ENCODE results near the gene MLYCD. TPM values are rescaled to one million over a fixed set of nuclear protein-coding genes. Genes with fewer than 3 reads are reported as not detected.

MLYCD gene
- total RNA-seq, 4 donors from 2014 or later, result 9.6 to 15.8 (median 12.3) TPM

DNA sequence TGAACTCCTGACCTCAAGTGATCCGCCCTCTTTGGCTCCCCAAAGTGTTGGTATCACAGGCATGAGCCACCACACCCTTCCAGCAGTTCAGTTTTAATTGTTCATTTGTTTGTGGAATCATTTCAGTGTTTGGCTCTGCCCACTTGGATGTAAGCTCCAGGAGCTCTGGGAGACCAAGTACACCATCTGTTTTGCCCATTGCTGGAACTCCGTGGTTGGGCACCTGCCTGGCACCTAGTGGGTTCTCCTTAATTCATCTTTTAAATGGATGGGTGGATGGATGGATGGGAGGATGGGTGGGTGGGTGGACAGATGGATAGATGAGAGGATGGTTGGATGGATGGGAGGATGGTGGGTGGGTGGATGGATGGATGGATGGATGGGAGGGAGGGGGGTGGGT lies 68.2 kb downstream of the MLYCD start:
- H3K4me3 ChIP-seq, result no peak overlapping the region
- no peak for DNase-seq (ENCODE audit: extremely low spot score)
- H3K9me3 ChIP-seq, result no peaks in the 10 kb centered on the region
- peaks cover 0 to 14% (median 10%) of the 10 kb centered on the region in 4 donors for H3K4me1 ChIP-seq
- peaks cover 0 to 24% (median 0%) of the 10 kb centered on the region in 4 donors for H3K27me3 ChIP-seq
- no peak overlapping the region for H3K27ac ChIP-seq (replicated peaks in 1 of 4)
- peaks cover 21 to 44% (median 35%) of the 10 kb centered on the region in 4 donors for H3K36me3 ChIP-seq
- TF ChIP-seq, protein P1, sequence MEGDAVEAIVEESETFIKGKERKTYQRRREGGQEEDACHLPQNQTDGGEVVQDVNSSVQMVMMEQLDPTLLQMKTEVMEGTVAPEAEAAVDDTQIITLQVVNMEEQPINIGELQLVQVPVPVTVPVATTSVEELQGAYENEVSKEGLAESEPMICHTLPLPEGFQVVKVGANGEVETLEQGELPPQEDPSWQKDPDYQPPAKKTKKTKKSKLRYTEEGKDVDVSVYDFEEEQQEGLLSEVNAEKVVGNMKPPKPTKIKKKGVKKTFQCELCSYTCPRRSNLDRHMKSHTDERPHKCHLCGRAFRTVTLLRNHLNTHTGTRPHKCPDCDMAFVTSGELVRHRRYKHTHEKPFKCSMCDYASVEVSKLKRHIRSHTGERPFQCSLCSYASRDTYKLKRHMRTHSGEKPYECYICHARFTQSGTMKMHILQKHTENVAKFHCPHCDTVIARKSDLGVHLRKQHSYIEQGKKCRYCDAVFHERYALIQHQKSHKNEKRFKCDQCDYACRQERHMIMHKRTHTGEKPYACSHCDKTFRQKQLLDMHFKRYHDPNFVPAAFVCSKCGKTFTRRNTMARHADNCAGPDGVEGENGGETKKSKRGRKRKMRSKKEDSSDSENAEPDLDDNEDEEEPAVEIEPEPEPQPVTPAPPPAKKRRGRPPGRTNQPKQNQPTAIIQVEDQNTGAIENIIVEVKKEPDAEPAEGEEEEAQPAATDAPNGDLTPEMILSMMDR (IDR thresholded peaks at IDR 0.05), result no peak
- TF ChIP-seq EP300 (IDR thresholded peaks at IDR 0.05) (no peak), POLR2A (IDR thresholded peaks at IDR 0.05; ENCODE audit: low read depth) (no peak), POLR2AphosphoS5 (IDR thresholded peaks at IDR 0.05) (no peak)
- intact Hi-C loops (cut with DNase I), result loop anchor here (5.0 kb wide), 1 partner anchor 520 kb away; no protein-coding TSS in a partner anchor
- 80% methylated on average over 2 of the region's 2 CpGs for WGBS

DNA sequence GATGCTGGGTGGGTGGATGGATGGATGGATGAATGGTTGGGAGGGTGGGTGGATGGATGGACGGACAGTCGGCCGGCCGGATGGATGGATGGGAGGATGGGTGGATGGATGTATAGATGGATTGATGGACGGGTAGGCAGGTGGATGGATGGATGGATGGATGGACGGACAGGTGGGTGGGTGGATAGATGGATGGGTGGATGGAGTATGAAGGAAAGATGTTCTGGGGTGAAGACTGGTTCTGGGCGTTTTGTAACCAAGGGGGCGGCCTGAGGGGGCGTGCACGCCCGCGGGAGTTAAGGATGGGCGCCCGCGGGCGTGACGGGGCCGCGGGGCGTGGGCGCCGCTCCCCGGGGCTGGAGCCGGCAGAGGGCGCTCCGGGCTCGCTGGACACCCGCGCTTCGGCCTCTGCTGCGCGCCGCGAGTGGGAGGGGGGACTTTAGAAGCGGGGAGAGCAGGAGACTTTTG lies 69.0 kb downstream of the MLYCD start, which contains the start of gene NECAB2:
Gene NECAB2, plus strand, starts transcription at position 407 of the 468 bp plus-strand sequence. CDS start 405 bp downstream, outside the sequence.
- H3K36me3 ChIP-seq, result peaks cover 13 to 37% (median 27%) of the 10 kb centered on the region in 4 donors
- peaks cover 0 to 24% (median 0%) of the 10 kb centered on the region in 4 donors for H3K27me3 ChIP-seq
- no peak within 1 kb of the TSS for H3K27ac ChIP-seq (replicated peaks in 1 of 4)
- H3K9me3 ChIP-seq, result no peaks in the 10 kb centered on the region
- no peak for TF ChIP-seq EP300 (IDR thresholded peaks at IDR 0.05)
- TF ChIP-seq, protein P1 (IDR thresholded peaks at IDR 0.05), result peak; percentile 56 to 76 (median 63)
- TF ChIP-seq POLR2A (IDR thresholded peaks at IDR 0.05; ENCODE audit: low read depth), result no peak
- TF ChIP-seq POLR2AphosphoS5 (IDR thresholded peaks at IDR 0.05), result no peak
- peaks cover 0 to 14% (median 10%) of the 10 kb centered on the region in 4 donors for H3K4me1 ChIP-seq
- DNase-seq (ENCODE audit: extremely low spot score), result no peak
- peak within 1 kb of the TSS; percentile 36 to 56 (median 48) for H3K4me3 ChIP-seq
- WGBS, result 18% methylated on average over 21 of the region's 35 CpGs
- intact Hi-C loops (cut with DNase I), result loop anchor here (2.0 to 5.0 kb wide), 2 partner anchors 95 to 519 kb away; no protein-coding TSS in a partner anchor

DNA sequence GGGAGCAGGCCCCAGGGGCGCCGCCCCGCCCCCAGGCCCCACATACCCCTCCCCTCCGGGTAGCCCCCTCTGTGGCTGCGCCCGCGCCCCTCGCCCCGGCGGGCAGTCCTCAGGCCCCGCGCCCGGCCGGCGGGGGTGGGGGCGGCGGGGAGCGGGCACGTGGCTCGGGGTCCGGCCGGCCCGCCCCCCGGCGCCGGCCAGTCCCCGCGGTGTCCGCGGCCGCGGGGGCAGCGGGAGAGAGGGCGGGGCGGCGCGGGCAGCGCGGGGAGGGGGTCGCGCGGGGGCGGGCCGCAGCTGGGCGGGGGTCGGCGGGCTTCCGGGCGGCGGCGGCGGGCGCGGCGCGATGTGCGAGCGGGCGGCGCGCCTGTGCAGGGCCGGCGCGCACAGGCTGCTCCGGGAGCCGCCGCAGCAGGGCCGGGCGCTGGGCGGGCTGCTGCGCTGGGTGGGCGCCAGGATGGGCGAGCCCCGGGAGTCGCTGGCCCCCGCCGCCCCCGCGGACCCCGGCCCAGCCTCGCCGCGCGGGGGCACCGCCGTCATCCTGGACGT lies 69.5 kb downstream of the MLYCD start:
- TF ChIP-seq EP300 (IDR thresholded peaks at IDR 0.05) (no peak), POLR2AphosphoS5 (IDR thresholded peaks at IDR 0.05) (no peak), POLR2A (IDR thresholded peaks at IDR 0.05; ENCODE audit: low read depth) (no peak)
- TF ChIP-seq, protein P1 (IDR thresholded peaks at IDR 0.05), result no peak
- H3K27me3 ChIP-seq, result peaks cover 0 to 24% (median 0%) of the 10 kb centered on the region in 4 donors
- peaks cover 0 to 14% (median 10%) of the 10 kb centered on the region in 4 donors for H3K4me1 ChIP-seq
- peak overlapping the region; percentile 36 to 56 (median 48) for H3K4me3 ChIP-seq
- WGBS, result 2% methylated on average over 10 of the region's 87 CpGs
- DNase-seq (ENCODE audit: extremely low spot score), result no peak
- intact Hi-C loops (cut with DNase I), result loop anchor here (2.0 to 5.0 kb wide), 2 partner anchors 94 to 519 kb away; no protein-coding TSS in a partner anchor
- no peaks in the 10 kb centered on the region for H3K9me3 ChIP-seq
- H3K36me3 ChIP-seq, result peaks cover 8 to 32% (median 25%) of the 10 kb centered on the region in 4 donors
- H3K27ac ChIP-seq (replicated peaks in 1 of 4), result no peak overlapping the region

DNA sequence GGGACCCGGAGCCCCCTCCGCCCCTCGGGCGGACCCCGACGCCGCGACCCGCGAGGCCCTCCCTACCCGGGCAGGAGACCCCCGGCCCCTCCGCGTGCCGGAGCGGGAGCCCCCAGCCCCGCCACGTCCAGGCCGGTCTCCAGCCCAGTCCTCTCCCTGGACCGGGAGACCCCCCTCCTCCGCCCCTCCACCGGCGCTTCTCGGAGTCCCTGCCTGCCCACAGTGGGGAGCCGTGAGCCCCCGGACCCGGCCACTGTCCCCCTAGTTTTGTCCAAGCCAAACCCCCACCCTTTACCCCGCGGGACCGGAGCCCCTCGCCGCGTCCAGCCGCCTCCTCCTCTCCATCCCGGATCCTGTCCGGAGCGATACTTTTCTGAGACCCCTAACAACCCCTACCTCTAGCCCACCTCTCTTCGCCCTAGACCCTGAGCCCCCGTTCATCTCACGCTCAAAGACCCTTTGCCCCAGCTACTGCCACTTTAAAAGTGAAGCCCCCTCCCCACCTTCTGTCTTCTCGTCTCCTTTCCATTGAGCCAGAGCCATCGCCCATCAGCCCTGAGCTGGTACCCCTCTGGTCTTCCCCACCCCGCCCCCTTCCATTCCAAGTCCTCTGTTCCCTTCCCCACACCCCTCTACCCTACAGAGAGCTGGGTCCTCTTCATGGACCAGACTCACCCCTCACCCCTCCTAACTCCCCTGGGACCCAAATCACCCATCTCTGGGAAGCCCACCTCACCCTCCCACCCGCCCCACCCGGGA lies 70.2 kb downstream of the MLYCD start:
- Histone ChIP-seq H3K4me1 (peaks cover 0 to 14% (median 10%) of the 10 kb centered on the region in 4 donors), H3K27ac (replicated peaks in 1 of 4) (no peak overlapping the region), H3K36me3 (peaks cover 1 to 25% (median 21%) of the 10 kb centered on the region in 4 donors), H3K9me3 (no peaks in the 10 kb centered on the region), H3K27me3 (peaks cover 0 to 24% (median 0%) of the 10 kb centered on the region in 4 donors), H3K4me3 (peak overlapping the region in 2 of 4 donors; percentile 22 to 56)
- intact Hi-C loops (cut with DNase I), result loop anchor here (2.0 to 5.0 kb wide), 2 partner anchors 94 to 518 kb away; no protein-coding TSS in a partner anchor
- WGBS, result 10% methylated on average over 40 of the region's 45 CpGs
- no peak for DNase-seq (ENCODE audit: extremely low spot score)
- TF ChIP-seq EP300 (IDR thresholded peaks at IDR 0.05), result no peak
- TF ChIP-seq POLR2A (IDR thresholded peaks at IDR 0.05; ENCODE audit: low read depth), result no peak
- TF ChIP-seq, protein P1 (IDR thresholded peaks at IDR 0.05), result no peak
- no peak for TF ChIP-seq POLR2AphosphoS5 (IDR thresholded peaks at IDR 0.05)

Data from esophagus muscularis mucosa (tissue), 4 donors.